Caco-2 (cell line): ENCODE results near the gene AP3D1. TPM values are rescaled to one million over a fixed set of nuclear protein-coding genes. Genes with fewer than 3 reads are reported as not detected.
"Not testable (repeated sequence)": the region's sequence is repeated elsewhere in the genome, so short reads cannot be mapped to it uniquely, and the experiment has no call there.

ENCODE experiments used
- BruUV-seq: library from RNA; stranded (reverse); fragments of 400-500 nt; replicated peaks from 2 replicates; lab custom pipeline; 2021; lab: Mats Ljungman, UMichigan
- CTCF ChIA-PET: fragments of 300-600 bp; sonication (Branson Sonifier 250); formaldehyde crosslinking; loops from one replicate; lab custom pipeline; 2022; ENCODE audit warnings: antibody characterized with exemption; lab: Charles Lee
- POLR2A ChIA-PET: fragments of 300-600 bp; sonication (Branson Sonifier 250); formaldehyde crosslinking; loops from one replicate; lab custom pipeline; 2022; ENCODE audit warnings: antibody characterized with exemption; lab: Charles Lee
- DNase-seq, 2 experiments: peaks; one replicate each; pipeline versions ENCODE4 v3.0.0 to v3.0.0-alpha.2; 2020 to 2022
- H3K27me3 ChIP-seq: replicated peaks from 2 replicates; pipeline ENCODE4 v1.6.0; 2011; ENCODE audit warnings: low read length; ENCODE audit not compliant: control insufficient read depth, insufficient read depth
- H3K36me3 ChIP-seq: 2 replicates; pipeline ENCODE4 v1.5.1; 2011; ENCODE audit warnings: low read length; ENCODE audit not compliant: control insufficient read depth, insufficient read depth
- H3K4me1 ChIP-seq: fragments of 250-450 bp; sonication (Bioruptor Pico); 2 replicates; pipeline ENCODE4 v1.5.1; 2020; ENCODE audit warnings: mild to moderate bottlenecking
- H3K4me3 ChIP-seq: 2 replicates; pipeline ENCODE4 v1.5.1; 2011; ENCODE audit warnings: low read depth, mild to moderate bottlenecking, control low read depth, low read length
- H3K9me3 ChIP-seq: fragments of 250-450 bp; sonication (Bioruptor Pico); 2 replicates; pipeline ENCODE4 v1.5.1; 2020; ENCODE audit warnings: mild to moderate bottlenecking, moderate library complexity
- H3K27ac Mint-ChIP-seq: one replicate; pipeline ENCODE4 v1.8.0; 2022; ENCODE audit warnings: mixed read lengths; ENCODE audit not compliant: unreplicated experiment
- H3K27me3 Mint-ChIP-seq: one replicate; pipeline ENCODE4 v1.8.0; 2022; ENCODE audit warnings: mixed read lengths; ENCODE audit not compliant: insufficient read depth, unreplicated experiment
- H3K36me3 Mint-ChIP-seq: one replicate; pipeline ENCODE4 v1.8.0; 2022; ENCODE audit warnings: mild to moderate bottlenecking, mixed read lengths; ENCODE audit not compliant: insufficient read depth, unreplicated experiment
- H3K4me1 Mint-ChIP-seq: one replicate; pipeline ENCODE4 v1.8.0; 2022; ENCODE audit warnings: low read depth, mixed read lengths; ENCODE audit not compliant: unreplicated experiment
- H3K4me3 Mint-ChIP-seq: one replicate; pipeline ENCODE4 v1.8.0; 2022; ENCODE audit warnings: mild to moderate bottlenecking, moderate library complexity, mixed read lengths; ENCODE audit not compliant: unreplicated experiment
- H3K9me3 Mint-ChIP-seq: one replicate; pipeline ENCODE4 v1.8.0; 2022; ENCODE audit warnings: mixed read lengths; ENCODE audit not compliant: unreplicated experiment
- CTCF ChIP-seq, 2 experiments: fragments of 200-600 bp in 1 of 2; IDR thresholded peaks; 1 replicate in 1 of 2; 2 replicates in 1 of 2; pipeline versions ENCODE4 v1.5.1 to v1.8.0; 2011 to 2022; ENCODE audit warnings: antibody characterized with exemption in 1 of 2, control low read depth in 1 of 2, inconsistent platforms in 1 of 2, low read depth in 1 of 2, low read length in 1 of 2, mild to moderate bottlenecking in 1 of 2, moderate library complexity in 1 of 2; ENCODE audit not compliant: insufficient read depth in 1 of 2, severe bottlenecking in 1 of 2, unreplicated experiment in 1 of 2
- intact Hi-C: fragments of 100-400 bp; cut with micrococcal nuclease; formaldehyde crosslinking; loops from one replicate; pipeline ENCODE4 v1.10.0; 2022; ENCODE audit not compliant: unreplicated experiment
- total RNA-seq: library from RNA; stranded (reverse); gene quantifications from 2 replicates; pipeline ENCODE4 v1.2.3, GENCODE V29; 2022

The AP3D1 gene
- total RNA-seq, 1 experiment from 2014 or later = 151 TPM

DNA sequence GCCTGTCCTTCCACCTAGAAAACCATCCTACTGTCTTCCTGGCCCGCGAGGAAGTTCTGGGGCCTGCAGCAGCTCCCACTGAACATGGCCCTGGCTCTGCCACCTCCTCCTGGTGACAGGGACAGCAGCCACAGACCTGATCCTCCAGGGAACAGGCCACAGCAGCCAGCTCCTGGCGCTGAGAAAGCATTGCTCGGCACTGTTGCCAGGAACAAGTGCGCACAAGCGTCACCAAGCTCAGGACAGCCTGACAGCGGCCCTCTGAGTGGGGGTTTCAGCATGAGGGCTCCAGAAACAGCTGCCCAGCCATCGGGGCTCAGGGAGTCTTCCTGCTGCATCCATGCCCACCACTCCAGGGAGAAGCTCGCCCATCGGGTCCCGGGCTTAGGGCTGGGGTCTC, 21.9 kb downstream of the AP3D1 start:
- no peaks in the 10 kb centered on the region for H3K4me1 ChIP-seq
- ChIA-PET CTCF (no interaction called here), POLR2A (no interaction called here)
- no peaks in the 10 kb centered on the region for H3K9me3 ChIP-seq
- H3K27me3 ChIP-seq = no peaks in the 10 kb centered on the region
- intact Hi-C loops = no loop called here
- Mint-ChIP-seq H3K9me3 (no peaks in the 10 kb centered on the region), H3K4me3 (no peak overlapping the region), H3K27me3 (no peaks in the 10 kb centered on the region), H3K27ac (no peak overlapping the region), H3K4me1 (no peaks in the 10 kb centered on the region), H3K36me3 (peaks cover 76% of the 10 kb centered on the region)
- TF ChIP-seq CTCF (IDR thresholded peaks at IDR 0.05; ENCODE audit: insufficient read depth in 1 of 2, low read depth in 1 of 2, low read length in 1 of 2, severe bottlenecking in 1 of 2, unreplicated experiment in 1 of 2) = no peak
- BruUV-seq = no TSS peak
- H3K36me3 ChIP-seq = peaks cover 6% of the 10 kb centered on the region
- DNase-seq = no peak
- H3K4me3 ChIP-seq = no peak overlapping the region

GRCh38 chr19:2129022-2129421, 22.3 kb downstream of the AP3D1 start:
- no peak overlapping the region for H3K4me3 Mint-ChIP-seq

GRCh38 chr19:2128252-2128651, 23.1 kb downstream of the AP3D1 start:
- DNase-seq, CTCF ChIA-PET, POLR2A ChIA-PET, H3K4me1 Mint-ChIP-seq, H3K27me3 ChIP-seq, H3K27ac Mint-ChIP-seq, BruUV-seq, H3K4me3 Mint-ChIP-seq, H3K4me1 ChIP-seq, H3K9me3 Mint-ChIP-seq, intact Hi-C loops, H3K36me3 ChIP-seq, H3K9me3 ChIP-seq, H3K4me3 ChIP-seq, H3K27me3 Mint-ChIP-seq: not testable (repeated sequence)
- H3K36me3 Mint-ChIP-seq = peaks cover 85% of the 10 kb centered on the region

More at GRCh38 chr19:2129022-2129421, 22.3 kb downstream of the AP3D1 start:
- POLR2A ChIA-PET = no interaction called here
- H3K27me3 Mint-ChIP-seq = no peaks in the 10 kb centered on the region
- peaks cover 80% of the 10 kb centered on the region for H3K36me3 Mint-ChIP-seq
- H3K36me3 ChIP-seq = peaks cover 6% of the 10 kb centered on the region
- CTCF ChIA-PET = no interaction called here
- H3K27me3 ChIP-seq = no peaks in the 10 kb centered on the region
- TF ChIP-seq CTCF (IDR thresholded peaks at IDR 0.05; ENCODE audit: insufficient read depth in 1 of 2, low read depth in 1 of 2, low read length in 1 of 2, severe bottlenecking in 1 of 2, unreplicated experiment in 1 of 2) = no peak
- H3K4me1 ChIP-seq = no peaks in the 10 kb centered on the region
- DNase-seq = no peak
- no peaks in the 10 kb centered on the region for H3K9me3 Mint-ChIP-seq
- no peaks in the 10 kb centered on the region for H3K4me1 Mint-ChIP-seq
- no peak overlapping the region for H3K27ac Mint-ChIP-seq
- intact Hi-C loops = no loop called here
- no peak overlapping the region for H3K4me3 ChIP-seq
- no peaks in the 10 kb centered on the region for H3K9me3 ChIP-seq
- no TSS peak for BruUV-seq

DNA sequence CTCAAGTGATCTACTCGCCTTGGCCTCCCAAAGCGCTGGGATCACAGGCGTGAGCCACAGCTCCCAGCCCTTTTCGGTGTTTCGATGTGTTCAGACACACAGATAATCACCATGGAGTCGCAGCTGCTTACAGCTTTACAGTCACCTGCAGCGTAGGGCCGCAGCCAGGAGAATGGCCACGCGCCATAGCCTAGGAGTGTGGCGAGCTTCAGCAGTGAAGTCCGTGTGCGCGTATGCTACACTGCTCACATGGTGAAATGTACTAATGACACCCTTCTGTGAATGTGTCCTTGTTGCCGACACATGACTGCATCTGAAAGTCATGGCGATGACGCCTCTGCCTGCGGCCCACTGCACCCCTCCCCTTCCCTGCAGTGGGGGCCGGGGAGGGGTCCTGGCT, 23.6 kb downstream of the AP3D1 start:
- no peak for TF ChIP-seq CTCF (IDR thresholded peaks at IDR 0.05; ENCODE audit: insufficient read depth in 1 of 2, low read depth in 1 of 2, low read length in 1 of 2, severe bottlenecking in 1 of 2, unreplicated experiment in 1 of 2)
- ChIA-PET CTCF (no interaction called here), POLR2A (no interaction called here)
- intact Hi-C loops = no loop called here
- peaks cover 82% of the 10 kb centered on the region for H3K36me3 Mint-ChIP-seq
- Histone ChIP-seq H3K36me3 (peaks cover 6% of the 10 kb centered on the region), H3K9me3 (no peaks in the 10 kb centered on the region), H3K4me3 (no peak overlapping the region), H3K27me3 (no peaks in the 10 kb centered on the region), H3K4me1 (no peaks in the 10 kb centered on the region)
- H3K27me3 Mint-ChIP-seq = no peaks in the 10 kb centered on the region
- DNase-seq = no peak
- H3K4me3 Mint-ChIP-seq = no peak overlapping the region
- H3K27ac Mint-ChIP-seq = no peak overlapping the region
- H3K4me1 Mint-ChIP-seq = no peaks in the 10 kb centered on the region
- no TSS peak for BruUV-seq
- no peaks in the 10 kb centered on the region for H3K9me3 Mint-ChIP-seq
